HG03565 (cell line): Measurements from ENCODE around the gene NACC2.

Experiments used
- ATAC-seq: cut with Tn5 transposase; IDR thresholded peaks from one replicate; pipeline ENCODE4 v1.9.1; 2021; ENCODE audit warnings: mild to moderate bottlenecking, moderate library complexity; ENCODE audit not compliant: unreplicated experiment

NACC2 gene

GRCh38 chr9:136015656-136016571 is 79.2 kb downstream of the NACC2 start:
- no peak for ATAC-seq

GRCh38 chr9:136014924-136015633 is 80.0 kb downstream of the NACC2 start:
- ATAC-seq: no peak

GRCh38 chr9:136014147-136014923 is 80.8 kb downstream of the NACC2 start:
- no peak for ATAC-seq

GRCh38 chr9:136013524-136014034 is 81.5 kb downstream of the NACC2 start:
- ATAC-seq: no peak

- ATAC-seq: no peak
Measured at GRCh38 chr9:136013116-136013515, 82.0 kb downstream of the NACC2 start.

GRCh38 chr9:136012651-136013050 is 82.4 kb downstream of the NACC2 start:
- ATAC-seq: no peak

- ATAC-seq: no peak
Measured at GRCh38 chr9:136011703-136012496, 83.2 kb downstream of the NACC2 start.

GRCh38 chr9:136011376-136011702 is 83.8 kb downstream of the NACC2 start:
- no peak for ATAC-seq

GRCh38 chr9:136010615-136011361 is 84.3 kb downstream of the NACC2 start:
- no peak for ATAC-seq

- no peak for ATAC-seq
Measured at GRCh38 chr9:136010176-136010575, 84.9 kb downstream of the NACC2 start.

GRCh38 chr9:136009516-136009915 is 85.6 kb downstream of the NACC2 start:
- no peak for ATAC-seq

- no peak for ATAC-seq
Measured at GRCh38 chr9:136008693-136008997, 86.4 kb downstream of the NACC2 start.

- ATAC-seq: no peak
Measured at GRCh38 chr9:136007934-136008692, 87.0 kb downstream of the NACC2 start.

GRCh38 chr9:136007276-136007933 is 87.7 kb downstream of the NACC2 start:
- ATAC-seq: no peak

GRCh38 chr9:136006169-136006568 is 88.9 kb downstream of the NACC2 start:
- ATAC-seq: no peak

- no peak for ATAC-seq
Measured at GRCh38 chr9:136004712-136005111, 90.4 kb downstream of the NACC2 start.

GRCh38 chr9:136004219-136004618 is 90.9 kb downstream of the NACC2 start:
- ATAC-seq: no peak

- no peak for ATAC-seq
Measured at GRCh38 chr9:136003411-136004218, 91.5 kb downstream of the NACC2 start.
